Endothelial cell of umbilical vein (primary cell): ENCODE results near the gene SELENOF. TPM values are rescaled to one million over a fixed set of nuclear protein-coding genes. Genes with fewer than 3 reads are reported as not detected.

Source experiments
- BruUV-seq: library from RNA; stranded (reverse); fragments of 400-500 nt; replicated peaks from 2 replicates; lab custom pipeline; 2021; lab: Mats Ljungman, UMichigan
- CTCF ChIA-PET: fragments of 300-600, 350-600 bp; sonication (Branson Sonifier 250); formaldehyde crosslinking; loops from one replicate; lab custom pipeline; 2021; ENCODE audit warnings: antibody characterized with exemption, inconsistent platforms; lab: Charles Lee
- POLR2A ChIA-PET: fragments of 300-600, 350-600 bp; sonication (Branson Sonifier 250); formaldehyde crosslinking; loops from one replicate; lab custom pipeline; 2021; ENCODE audit warnings: antibody characterized with exemption, inconsistent platforms; lab: Charles Lee
- DNase-seq: peaks from one replicate; pipeline ENCODE4 v3.0.0-alpha.2; 2011; ENCODE audit warnings: low read depth, low spot score
- FAIRE-seq: peaks from 2 replicates; lab custom pipeline; 2011; peaks lifted over from hg19 to GRCh38; lab: Jason Lieb, UNC
- H2AFZ ChIP-seq: 2 replicates; pipeline ENCODE4 v1.6.0; 2012; ENCODE audit warnings: low read depth, low read length, control low read depth, inconsistent platforms
- H3K27ac ChIP-seq: 2 replicates; pipeline ENCODE4 v1.5.1; 2011; ENCODE audit warnings: low read depth, mild to moderate bottlenecking, control low read depth, low read length, moderate library complexity; ENCODE audit not compliant: insufficient read depth
- H3K27me3 ChIP-seq, 2 experiments: 2 replicates each; pipeline versions ENCODE4 v1.6.0 to v1.6.1; 2011; ENCODE audit warnings: low read length in 2 of 2, mixed read lengths in 1 of 2; ENCODE audit not compliant: control insufficient read depth in 2 of 2, insufficient read depth in 2 of 2
- H3K36me3 ChIP-seq, 2 experiments: 2 replicates in 1 of 2; 3 replicates in 1 of 2; pipeline ENCODE4 v1.5.1; 2011; ENCODE audit warnings: low read length in 2 of 2, mild to moderate bottlenecking in 1 of 2, moderate library complexity in 1 of 2; ENCODE audit not compliant: control insufficient read depth in 2 of 2, insufficient read depth in 2 of 2; ENCODE audit errors: extremely low read depth in 1 of 2
- H3K4me1 ChIP-seq: 3 replicates; pipeline ENCODE4 v1.5.1; 2011; ENCODE audit warnings: mild to moderate bottlenecking, low read length; ENCODE audit not compliant: control insufficient read depth, insufficient read depth; ENCODE audit errors: extremely low read depth
- H3K4me2 ChIP-seq: 2 replicates; pipeline ENCODE4 v1.6.1; 2011; ENCODE audit warnings: low read length, control low read depth, mixed read lengths; ENCODE audit not compliant: insufficient read depth
- H3K4me3 ChIP-seq, 3 experiments: fragments of 200-600 bp in 1 of 3; sonication (generic), shearing (Covaris generic) in 1 of 3; replicated peaks in 1 of 3; 2 replicates each; pipeline ENCODE4 v1.5.1; 2011 to 2016; ENCODE audit warnings: control low read depth in 3 of 3, low read length in 3 of 3, mild to moderate bottlenecking in 2 of 3, inconsistent platforms in 1 of 3, low read depth in 1 of 3, moderate library complexity in 1 of 3; ENCODE audit not compliant: insufficient read depth in 1 of 3
- H3K79me2 ChIP-seq: 2 replicates; pipeline ENCODE4 v1.6.0; 2012; ENCODE audit warnings: low read length, inconsistent platforms; ENCODE audit not compliant: control insufficient read depth, insufficient read depth
- H3K9ac ChIP-seq: replicated peaks from 2 replicates; pipeline ENCODE3; 2011; ENCODE audit warnings: low read length, control low read depth; ENCODE audit not compliant: insufficient read depth; ENCODE audit errors: extremely low read depth
- H3K9me1 ChIP-seq: replicated peaks from 3 replicates; pipeline ENCODE4 v1.6.0; 2011; ENCODE audit warnings: mild to moderate bottlenecking, low read length; ENCODE audit not compliant: control insufficient read depth, insufficient read depth; ENCODE audit errors: extremely low read depth
- H3K9me3 ChIP-seq: replicated peaks from 2 replicates; pipeline ENCODE4 v1.5.1; 2012; ENCODE audit warnings: low read length, inconsistent platforms; ENCODE audit not compliant: control insufficient read depth, insufficient read depth
- H4K20me1 ChIP-seq: replicated peaks from 2 replicates; pipeline ENCODE3; 2011; ENCODE audit warnings: mild to moderate bottlenecking, low read length; ENCODE audit not compliant: control insufficient read depth, insufficient read depth; ENCODE audit errors: extremely low read depth
- CTCF ChIP-seq, 2 donors: IDR thresholded peaks; 1 replicate in 1 of 2; 2 replicates in 1 of 2; pipeline ENCODE4 v1.5.1; 2011; ENCODE audit warnings: low read length in 2 of 2, mild to moderate bottlenecking in 2 of 2, moderate library complexity in 2 of 2, control low read depth in 1 of 2, inconsistent platforms in 1 of 2, low read depth in 1 of 2; ENCODE audit not compliant: insufficient read depth in 1 of 2; ENCODE audit errors: extremely low read depth in 1 of 2
- EZH2 ChIP-seq: IDR thresholded peaks from 2 replicates; pipeline ENCODE4 v1.6.1; 2012; ENCODE audit warnings: borderline replicate concordance, low read depth, mild to moderate bottlenecking, moderate library complexity, low read length, inconsistent platforms; ENCODE audit not compliant: severe bottlenecking
- FOS ChIP-seq: IDR thresholded peaks from 2 replicates; pipeline ENCODE4 v1.6.1; 2011; ENCODE audit warnings: mild to moderate bottlenecking, low read length, moderate library complexity, borderline replicate concordance; ENCODE audit not compliant: insufficient read depth
- GATA2 ChIP-seq: IDR thresholded peaks from 2 replicates; pipeline ENCODE4 v1.7.0; 2011; ENCODE audit warnings: low read depth, mild to moderate bottlenecking, moderate library complexity, mixed read lengths, low read length; ENCODE audit not compliant: insufficient read length, insufficient read depth
- JUN ChIP-seq: IDR thresholded peaks from 2 replicates; pipeline ENCODE4 v1.6.1; 2011; ENCODE audit warnings: borderline replicate concordance, low read depth; ENCODE audit not compliant: insufficient read length, insufficient read depth
- MAX ChIP-seq: IDR thresholded peaks from 2 replicates; pipeline ENCODE4 v1.6.1; 2011; ENCODE audit not compliant: insufficient read depth, insufficient read length
- MYC ChIP-seq: IDR thresholded peaks from one replicate; pipeline ENCODE4 v1.6.1; 2011; ENCODE audit warnings: mild to moderate bottlenecking, low read depth, low read length
- POLR2A ChIP-seq: IDR thresholded peaks from 2 replicates; pipeline ENCODE4 v1.6.1; 2012; ENCODE audit warnings: low read depth, mild to moderate bottlenecking, control low read depth, low read length
- POLR2AphosphoS5 ChIP-seq: IDR thresholded peaks from 2 replicates; pipeline ENCODE4 v1.6.1; 2012; ENCODE audit warnings: low read depth, mild to moderate bottlenecking, control low read depth, low read length, moderate library complexity; ENCODE audit not compliant: insufficient read depth
- dilution Hi-C: fragments of 300-500 bp; cut with MboI; formaldehyde crosslinking; loops from one replicate; pipeline ENCODE4 v1.15.0; 2019; ENCODE audit warnings: low sequenced_read_pairs; ENCODE audit not compliant: extremely low pct_ligation_motif_present
- intact Hi-C: fragments of 100-400 bp; cut with micrococcal nuclease; formaldehyde crosslinking; loops from one replicate; pipeline ENCODE4 v1.10.0; 2022
- polyA plus RNA-seq, 4 experiments: library from polyadenylated mRNA; depleted of rRNA in 3 of 4; stranded (reverse) in 3 of 4; unstranded in 1 of 4; fragments of >200 nt; gene quantifications; 2 replicates each; pipeline versions ENCODE4 v1.2.1 to v1.2.3, GENCODE V29; 2011 to 2012; ENCODE audit warnings: missing spikeins in 1 of 4
- total RNA-seq: library from RNA; stranded (reverse); gene quantifications from 2 replicates; pipeline ENCODE4 v1.2.3, GENCODE V29; 2021

Gene SELENOF
- total and polyA plus RNA-seq, 2 donors (not counting 3 experiments of a cell fraction or from before 2014, with no cell fraction given): 102 to 202 TPM

DNA sequence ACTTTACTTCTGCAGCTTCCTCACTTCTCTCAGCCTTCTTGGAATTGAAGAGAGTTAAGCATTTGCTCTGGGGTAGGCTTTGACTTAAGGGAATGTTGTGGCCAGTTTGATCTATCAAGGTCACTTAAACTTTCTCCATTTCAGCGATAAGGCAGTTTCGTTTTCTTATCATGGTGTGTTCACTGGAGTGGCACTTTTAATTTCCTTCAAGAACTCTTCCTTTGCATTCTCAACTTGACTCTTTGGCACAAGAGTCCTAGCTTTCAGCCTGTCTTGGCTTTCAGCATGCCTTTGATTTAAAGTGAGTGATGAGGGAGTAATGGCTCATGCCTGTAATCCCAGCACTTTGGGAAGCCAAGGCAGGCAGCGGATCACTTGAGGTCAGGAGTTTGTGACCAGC is 39.2 kb upstream of the SELENOF start:
- Histone ChIP-seq H3K27ac (no peak overlapping the region), H3K4me1 (no peaks in the 10 kb centered on the region), H3K79me2 (no peaks in the 10 kb centered on the region), H3K36me3 (no peaks in the 10 kb centered on the region), H3K4me2 (no peak overlapping the region), H3K9me3 (no peaks in the 10 kb centered on the region), H4K20me1 (peaks cover 2% of the 10 kb centered on the region), H3K9ac (no peak overlapping the region), H3K27me3 (no peaks in the 10 kb centered on the region), H2AFZ (no peak overlapping the region), H3K9me1 (no peaks in the 10 kb centered on the region), H3K4me3 (no peak overlapping the region)
- TF ChIP-seq FOS (no peak), CTCF (IDR thresholded peaks at IDR 0.05; ENCODE audit: extremely low read depth in 1 of 2, insufficient read depth in 1 of 2, low read depth in 1 of 2, low read length in 2 of 2) (no peak), GATA2 (no peak), POLR2A (no peak), EZH2 (no peak), JUN (no peak), MYC (no peak), MAX (no peak), POLR2AphosphoS5 (no peak)
- dilution Hi-C loops: no loop called here
- FAIRE-seq: no peak
- no TSS peak for BruUV-seq
- intact Hi-C loops: no loop called here
- ChIA-PET POLR2A (no interaction called here), CTCF (interaction anchor here (0.8 to 1.5 kb wide), 4 partner anchors 10 to 120 kb away, joined by 3 to 9 read pairs (median 4); no protein-coding TSS in a partner anchor)
- DNase-seq: no peak
